SIG-M5 treated with dmso at 0.1 percent for 504 hours (cell line): ENCODE data around the gene ELF4.

Experiments
- DNase-seq: peaks from one replicate; lab custom pipeline; 2025; ENCODE audit not compliant: unreplicated experiment; lab: John Stamatoyannopoulos, UW

ELF4 gene

GRCh38 chrX:130053236-130053635 lies 57.1 kb downstream of the ELF4 start:
- DNase-seq, result no peak

GRCh38 chrX:130051176-130051845 lies 59.0 kb downstream of the ELF4 start:
- no peak for DNase-seq

- no peak for DNase-seq
Observed at GRCh38 chrX:130049821-130050220, 60.5 kb downstream of the ELF4 start.

- no peak for DNase-seq
Observed at GRCh38 chrX:130048686-130049222, 61.5 kb downstream of the ELF4 start.

GRCh38 chrX:130047416-130047815 lies 62.9 kb downstream of the ELF4 start:
- no peak for DNase-seq

- no peak for DNase-seq
Observed at GRCh38 chrX:130039847-130040246, 70.5 kb downstream of the ELF4 start.

GRCh38 chrX:130034178-130034577 lies 76.1 kb downstream of the ELF4 start:
- no peak for DNase-seq

GRCh38 chrX:130032552-130032951 lies 77.7 kb downstream of the ELF4 start:
- no peak for DNase-seq

- DNase-seq, result no peak
Observed at GRCh38 chrX:130030826-130031225, 79.5 kb downstream of the ELF4 start.

- DNase-seq, result peak; percentile 21
Observed at GRCh38 chrX:130028196-130028595, 82.1 kb downstream of the ELF4 start.

GRCh38 chrX:130027569-130027968 lies 82.7 kb downstream of the ELF4 start:
- DNase-seq, result no peak

- DNase-seq, result no peak
Observed at GRCh38 chrX:130025256-130025655, 85.0 kb downstream of the ELF4 start.

GRCh38 chrX:130024127-130024526 lies 86.2 kb downstream of the ELF4 start:
- DNase-seq, result peak; percentile 87

GRCh38 chrX:130020661-130021324 lies 89.5 kb downstream of the ELF4 start:
- no peak for DNase-seq

- DNase-seq, result no peak
Observed at GRCh38 chrX:130018143-130018542, 92.2 kb downstream of the ELF4 start.

- DNase-seq, result no peak
Observed at GRCh38 chrX:130015181-130015580, 95.1 kb downstream of the ELF4 start.
